ENCODE results near the gene CDKAL1. TPM values are rescaled to one million over a fixed set of nuclear protein-coding genes. Genes with fewer than 3 reads are reported as not detected.

The CDKAL1 gene
- total and polyA plus RNA-seq, 2 donors, result 9.8 to 19.9 TPM

DNA sequence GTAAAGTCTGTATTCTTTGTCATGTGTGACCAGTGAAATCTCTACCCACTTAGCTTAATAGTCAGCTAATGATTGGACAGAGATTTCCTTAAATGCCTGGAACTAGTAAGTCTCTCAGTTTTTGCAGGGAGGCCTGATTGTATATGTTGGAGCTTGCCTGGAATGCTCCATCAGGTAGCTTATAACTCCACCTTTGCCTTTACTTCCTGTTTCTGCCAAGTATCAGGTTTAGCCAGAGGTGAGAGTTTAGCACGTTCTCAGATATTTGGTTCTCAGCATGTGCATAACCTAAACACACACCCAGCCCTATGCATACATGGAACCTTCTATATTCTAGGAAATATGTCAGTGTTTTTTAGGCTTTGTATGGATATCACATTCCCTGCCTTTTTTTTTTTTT, 435.3 kb downstream of the CDKAL1 start:
- H3K9me3 ChIP-seq (ENCODE audit: control insufficient read depth in 2 of 2, insufficient read depth in 1 of 2, low read length in 1 of 2), result no peaks in the 10 kb centered on the region
- no peaks in the 10 kb centered on the region for H3K4me1 ChIP-seq (ENCODE audit: control insufficient read depth in 2 of 2, insufficient read depth in 2 of 2, low read length in 2 of 2)

DNA sequence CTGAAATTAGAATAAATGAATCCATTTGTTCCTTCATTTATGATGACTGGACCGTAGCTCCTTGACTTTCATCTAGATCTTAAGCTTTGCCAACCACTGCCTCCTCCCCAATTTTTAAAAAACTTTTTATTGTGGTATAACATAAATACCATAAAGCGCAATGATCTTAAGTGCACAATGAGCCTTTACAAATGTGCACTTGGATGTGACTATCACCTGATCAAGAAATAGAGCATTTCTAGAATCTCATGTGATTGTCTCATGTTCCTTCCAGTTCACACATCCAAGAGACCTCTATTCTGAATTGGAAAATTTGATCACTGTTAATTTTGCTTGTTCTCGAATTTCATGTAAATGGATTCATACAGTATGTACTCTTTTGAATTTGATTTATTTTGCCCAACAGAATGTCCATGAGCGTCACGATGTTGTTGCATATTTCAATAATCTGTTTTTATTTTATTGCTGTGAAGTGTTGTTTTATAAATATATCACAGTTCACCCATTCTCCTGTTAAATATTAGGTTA, 442.2 kb downstream of the CDKAL1 start:
- H3K4me1 ChIP-seq (ENCODE audit: control insufficient read depth in 2 of 2, insufficient read depth in 2 of 2, low read length in 2 of 2), result no peaks in the 10 kb centered on the region
- no peak overlapping the region for H3K4me3 ChIP-seq (ENCODE audit: low read length in 2 of 2)
- H3K9me3 ChIP-seq (ENCODE audit: control insufficient read depth in 2 of 2, insufficient read depth in 1 of 2, low read length in 1 of 2), result no peaks in the 10 kb centered on the region
- DNase-seq (ENCODE audit: low read depth in 6 of 9, low spot score in 9 of 9), result no peak
- no peaks in the 10 kb centered on the region for H3K27me3 ChIP-seq (ENCODE audit: control insufficient read depth in 2 of 2, insufficient read depth in 1 of 2, low read length in 1 of 2)
- no peaks in the 10 kb centered on the region for H3K36me3 ChIP-seq (ENCODE audit: control insufficient read depth in 2 of 2, insufficient read depth in 2 of 2, low read length in 1 of 2)
- no peak overlapping the region for H3K27ac ChIP-seq (ENCODE audit: low read depth in 1 of 2, low read length in 1 of 2)
- 98% methylated on average over 5 of the region's 5 CpGs for WGBS

More for the DNA sequence above, 435.3 kb downstream of the CDKAL1 start:
- 97% methylated on average over 1 of the region's 1 CpG for WGBS
- no peak overlapping the region for H3K4me3 ChIP-seq (ENCODE audit: low read length in 2 of 2)
- DNase-seq (ENCODE audit: low read depth in 6 of 9, low spot score in 9 of 9), result no peak
- no peaks in the 10 kb centered on the region for H3K36me3 ChIP-seq (ENCODE audit: control insufficient read depth in 2 of 2, insufficient read depth in 2 of 2, low read length in 1 of 2)
- no peak overlapping the region for H3K27ac ChIP-seq (ENCODE audit: low read depth in 1 of 2, low read length in 1 of 2)
- no peaks in the 10 kb centered on the region for H3K27me3 ChIP-seq (ENCODE audit: control insufficient read depth in 2 of 2, insufficient read depth in 1 of 2, low read length in 1 of 2)

DNA sequence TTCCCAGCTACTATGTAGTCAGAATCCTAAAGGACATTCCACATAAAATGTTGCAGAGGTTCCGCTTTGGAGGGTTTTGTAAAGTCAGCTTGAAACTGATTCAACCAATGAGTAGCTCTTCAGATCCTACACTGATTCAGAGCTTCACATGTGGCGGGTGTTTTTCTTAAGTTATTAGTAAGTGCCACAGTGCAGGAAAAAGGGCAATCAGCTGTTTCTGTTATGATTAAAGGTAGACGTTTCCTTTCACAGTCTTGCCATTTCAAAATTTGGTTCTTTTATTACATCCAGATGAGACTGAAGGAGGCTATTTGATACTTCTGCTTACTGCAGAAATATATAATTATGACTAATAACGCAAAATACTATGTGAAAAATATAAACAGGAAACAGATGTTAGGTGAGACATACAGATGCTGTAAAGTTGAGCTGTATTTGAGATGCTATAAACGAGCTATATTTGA, 443.9 kb downstream of the CDKAL1 start:
- Histone ChIP-seq H3K4me1 (ENCODE audit: control insufficient read depth in 2 of 2, insufficient read depth in 2 of 2, low read length in 2 of 2) (no peaks in the 10 kb centered on the region), H3K9me3 (ENCODE audit: control insufficient read depth in 2 of 2, insufficient read depth in 1 of 2, low read length in 1 of 2) (no peaks in the 10 kb centered on the region), H3K27ac (ENCODE audit: low read depth in 1 of 2, low read length in 1 of 2) (no peak overlapping the region), H3K36me3 (ENCODE audit: control insufficient read depth in 2 of 2, insufficient read depth in 2 of 2, low read length in 1 of 2) (no peaks in the 10 kb centered on the region), H3K4me3 (ENCODE audit: low read length in 2 of 2) (no peak overlapping the region), H3K27me3 (ENCODE audit: control insufficient read depth in 2 of 2, insufficient read depth in 1 of 2, low read length in 1 of 2) (no peaks in the 10 kb centered on the region)
- WGBS, result 70% methylated on average over 5 of the region's 5 CpGs
- no peak for DNase-seq (ENCODE audit: low read depth in 6 of 9, low spot score in 9 of 9)

DNA sequence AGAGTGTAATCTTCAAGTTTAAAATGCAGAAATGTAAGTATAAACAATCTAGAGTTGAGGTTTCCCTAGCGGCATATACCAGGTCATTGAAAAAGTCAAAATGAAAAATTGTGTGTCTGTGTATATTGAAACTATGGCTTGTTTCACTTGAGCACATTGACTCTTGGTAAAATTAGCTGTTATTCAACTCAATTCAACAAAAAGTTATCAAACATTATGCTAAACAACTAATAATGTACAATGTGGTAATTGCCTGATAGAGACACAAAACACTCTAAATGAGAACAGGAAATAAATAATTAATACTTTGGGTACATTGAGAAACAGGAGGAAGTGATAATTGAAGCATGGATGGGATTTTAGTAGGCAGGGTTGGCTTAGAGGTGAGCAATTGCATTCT, 444.8 kb downstream of the CDKAL1 start:
- Histone ChIP-seq H3K36me3 (ENCODE audit: control insufficient read depth in 2 of 2, insufficient read depth in 2 of 2, low read length in 1 of 2) (no peaks in the 10 kb centered on the region), H3K9me3 (ENCODE audit: control insufficient read depth in 2 of 2, insufficient read depth in 1 of 2, low read length in 1 of 2) (peaks cover under 1 to 1% of the 10 kb centered on the region in 2 donors), H3K4me3 (ENCODE audit: low read length in 2 of 2) (no peak overlapping the region), H3K27ac (ENCODE audit: low read depth in 1 of 2, low read length in 1 of 2) (no peak overlapping the region), H3K4me1 (ENCODE audit: control insufficient read depth in 2 of 2, insufficient read depth in 2 of 2, low read length in 2 of 2) (no peaks in the 10 kb centered on the region), H3K27me3 (ENCODE audit: control insufficient read depth in 2 of 2, insufficient read depth in 1 of 2, low read length in 1 of 2) (no peaks in the 10 kb centered on the region)
- DNase-seq (ENCODE audit: low read depth in 6 of 9, low spot score in 9 of 9), result no peak
- WGBS, result 96% methylated on average over 1 of the region's 1 CpG

DNA sequence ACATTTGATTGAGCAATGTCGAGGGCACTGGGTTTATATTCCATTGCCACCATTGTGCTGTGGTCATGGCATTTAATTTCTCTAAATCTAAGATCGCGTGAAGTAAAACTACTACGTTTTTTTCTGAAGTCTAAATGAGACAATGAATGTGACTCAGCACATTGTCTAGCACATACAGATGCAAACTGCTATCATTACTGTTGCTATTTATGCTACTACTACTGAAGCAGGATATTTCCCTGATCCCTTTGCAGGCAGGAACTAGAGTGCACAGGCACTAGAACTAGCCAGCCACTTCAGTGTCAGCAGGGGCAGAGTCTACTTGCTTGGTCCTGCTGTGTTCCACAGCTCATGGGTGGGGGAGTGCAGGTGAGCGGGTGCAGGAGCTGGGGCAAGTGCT, 449.7 kb downstream of the CDKAL1 start:
- 98% methylated on average over 5 of the region's 5 CpGs for WGBS
- H3K27ac ChIP-seq (ENCODE audit: low read depth in 1 of 2, low read length in 1 of 2), result no peak overlapping the region
- H3K36me3 ChIP-seq (ENCODE audit: control insufficient read depth in 2 of 2, insufficient read depth in 2 of 2, low read length in 1 of 2), result no peaks in the 10 kb centered on the region
- H3K4me1 ChIP-seq (ENCODE audit: control insufficient read depth in 2 of 2, insufficient read depth in 2 of 2, low read length in 2 of 2), result no peaks in the 10 kb centered on the region
- peaks cover 3 to 9% of the 10 kb centered on the region in 2 donors for H3K9me3 ChIP-seq (ENCODE audit: control insufficient read depth in 2 of 2, insufficient read depth in 1 of 2, low read length in 1 of 2)
- DNase-seq (ENCODE audit: low read depth in 6 of 9, low spot score in 9 of 9), result no peak
- no peak overlapping the region for H3K4me3 ChIP-seq (ENCODE audit: low read length in 2 of 2)
- H3K27me3 ChIP-seq (ENCODE audit: control insufficient read depth in 2 of 2, insufficient read depth in 1 of 2, low read length in 1 of 2), result no peaks in the 10 kb centered on the region

- H3K9me3 ChIP-seq (ENCODE audit: control insufficient read depth in 2 of 2, insufficient read depth in 1 of 2, low read length in 1 of 2), result peaks cover 3 to 9% of the 10 kb centered on the region in 2 donors
Observed at GRCh38 chr6:20985821-20986220, 451.6 kb downstream of the CDKAL1 start.

DNA sequence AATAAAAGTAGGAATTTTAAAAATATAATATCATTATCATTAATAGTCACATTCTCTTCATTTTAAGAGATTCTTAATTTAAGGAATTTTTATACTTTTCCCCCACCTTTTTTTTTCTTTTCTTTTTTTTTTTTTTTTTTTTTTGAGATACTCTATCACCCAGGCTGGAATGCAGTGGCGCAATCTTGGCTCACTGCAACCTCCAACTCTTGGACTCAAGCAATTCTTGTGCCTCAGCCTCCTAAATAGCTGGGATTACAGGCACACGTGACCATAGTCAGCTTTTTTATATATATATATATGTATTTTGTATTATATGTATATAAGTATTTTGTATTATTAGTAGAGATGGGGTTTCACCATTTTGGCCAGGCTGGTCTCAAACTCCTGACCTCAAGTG, 457.7 kb downstream of the CDKAL1 start:
- WGBS, result over 99% methylated on average over 2 of the region's 2 CpGs

More at GRCh38 chr6:20985821-20986220, 451.6 kb downstream of the CDKAL1 start:
- no peaks in the 10 kb centered on the region for H3K36me3 ChIP-seq (ENCODE audit: control insufficient read depth in 2 of 2, insufficient read depth in 2 of 2, low read length in 1 of 2)
- 97% methylated on average over 1 of the region's 1 CpG for WGBS
- H3K4me1 ChIP-seq (ENCODE audit: control insufficient read depth in 2 of 2, insufficient read depth in 2 of 2, low read length in 2 of 2), result no peaks in the 10 kb centered on the region
- H3K4me3 ChIP-seq (ENCODE audit: low read length in 2 of 2), result no peak overlapping the region
- no peaks in the 10 kb centered on the region for H3K27me3 ChIP-seq (ENCODE audit: control insufficient read depth in 2 of 2, insufficient read depth in 1 of 2, low read length in 1 of 2)
- no peak for DNase-seq (ENCODE audit: low read depth in 6 of 9, low spot score in 9 of 9)
- H3K27ac ChIP-seq (ENCODE audit: low read depth in 1 of 2, low read length in 1 of 2), result no peak overlapping the region

GRCh38 chr6:20996099-20996498, 461.8 kb downstream of the CDKAL1 start:
- WGBS, result 97% methylated on average over 4 of the region's 4 CpGs
- no peak overlapping the region for H3K27ac ChIP-seq (ENCODE audit: low read depth in 1 of 2, low read length in 1 of 2)
- no peaks in the 10 kb centered on the region for H3K9me3 ChIP-seq (ENCODE audit: control insufficient read depth in 2 of 2, insufficient read depth in 1 of 2, low read length in 1 of 2)
- no peaks in the 10 kb centered on the region for H3K4me1 ChIP-seq (ENCODE audit: control insufficient read depth in 2 of 2, insufficient read depth in 2 of 2, low read length in 2 of 2)
- no peaks in the 10 kb centered on the region for H3K36me3 ChIP-seq (ENCODE audit: control insufficient read depth in 2 of 2, insufficient read depth in 2 of 2, low read length in 1 of 2)
- no peak overlapping the region for H3K4me3 ChIP-seq (ENCODE audit: low read length in 2 of 2)
- H3K27me3 ChIP-seq (ENCODE audit: control insufficient read depth in 2 of 2, insufficient read depth in 1 of 2, low read length in 1 of 2), result no peaks in the 10 kb centered on the region
- DNase-seq (ENCODE audit: low read depth in 6 of 9, low spot score in 9 of 9), result no peak

More for the DNA sequence above, 457.7 kb downstream of the CDKAL1 start:
- Histone ChIP-seq H3K4me3 (ENCODE audit: low read length in 2 of 2) (no peak overlapping the region), H3K4me1 (ENCODE audit: control insufficient read depth in 2 of 2, insufficient read depth in 2 of 2, low read length in 2 of 2) (no peaks in the 10 kb centered on the region), H3K9me3 (ENCODE audit: control insufficient read depth in 2 of 2, insufficient read depth in 1 of 2, low read length in 1 of 2) (no peaks in the 10 kb centered on the region), H3K36me3 (ENCODE audit: control insufficient read depth in 2 of 2, insufficient read depth in 2 of 2, low read length in 1 of 2) (no peaks in the 10 kb centered on the region), H3K27ac (ENCODE audit: low read depth in 1 of 2, low read length in 1 of 2) (no peak overlapping the region), H3K27me3 (ENCODE audit: control insufficient read depth in 2 of 2, insufficient read depth in 1 of 2, low read length in 1 of 2) (no peaks in the 10 kb centered on the region)
- DNase-seq (ENCODE audit: low read depth in 6 of 9, low spot score in 9 of 9), result no peak

DNA sequence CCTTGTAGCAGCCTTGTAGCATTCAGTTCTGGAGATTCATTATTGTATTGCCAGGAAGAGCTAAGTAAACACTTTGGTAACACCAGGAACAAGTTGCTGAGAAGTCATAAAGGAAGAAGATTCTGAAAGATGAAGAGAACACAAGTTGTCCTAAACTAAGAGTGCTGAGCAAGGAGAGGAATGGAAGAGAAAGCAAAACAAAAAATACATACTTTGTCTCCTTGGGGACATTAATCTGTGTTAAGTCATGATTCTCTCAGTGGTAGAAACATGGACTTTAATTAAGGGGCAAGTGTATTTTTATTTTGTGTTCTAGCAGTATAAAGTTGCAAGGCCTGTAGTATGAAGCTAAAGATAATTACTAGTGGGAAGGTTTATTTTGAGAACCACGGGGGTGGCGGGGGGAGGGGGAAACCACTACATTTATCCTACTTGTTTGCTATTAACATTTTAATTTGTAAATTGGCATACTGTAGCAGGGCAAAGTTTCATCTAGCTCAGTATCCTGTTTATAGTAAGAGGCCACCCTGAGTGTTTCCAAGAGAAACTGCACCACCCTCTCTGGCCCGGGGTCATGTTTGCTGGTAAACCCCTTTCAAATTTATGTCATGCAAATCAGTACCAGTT, 463.0 kb downstream of the CDKAL1 start:
- H3K27ac ChIP-seq (ENCODE audit: low read depth in 1 of 2, low read length in 1 of 2), result no peak overlapping the region
- H3K27me3 ChIP-seq (ENCODE audit: control insufficient read depth in 2 of 2, insufficient read depth in 1 of 2, low read length in 1 of 2), result no peaks in the 10 kb centered on the region
- H3K9me3 ChIP-seq (ENCODE audit: control insufficient read depth in 2 of 2, insufficient read depth in 1 of 2, low read length in 1 of 2), result no peaks in the 10 kb centered on the region
- 97% methylated on average over 3 of the region's 3 CpGs for WGBS
- no peaks in the 10 kb centered on the region for H3K36me3 ChIP-seq (ENCODE audit: control insufficient read depth in 2 of 2, insufficient read depth in 2 of 2, low read length in 1 of 2)
- H3K4me3 ChIP-seq (ENCODE audit: low read length in 2 of 2), result no peak overlapping the region
- no peaks in the 10 kb centered on the region for H3K4me1 ChIP-seq (ENCODE audit: control insufficient read depth in 2 of 2, insufficient read depth in 2 of 2, low read length in 2 of 2)
- DNase-seq (ENCODE audit: low read depth in 6 of 9, low spot score in 9 of 9), result no peak

Data from thymus (tissue), 11 donors.